NCI-H2196 treated with DMSO at 0.1 percent for 48 hours (cell line): ENCODE measurements around the gene ILDR1.

Experiments
- DNase-seq: peaks from one replicate; lab custom pipeline; 2025; ENCODE audit not compliant: unreplicated experiment; lab: John Stamatoyannopoulos, UW

Gene ILDR1

GRCh38 chr3:122021037-122021436 lies 1.0 kb downstream of the ILDR1 start:
- no peak for DNase-seq

GRCh38 chr3:122019493-122019892 lies 2.6 kb downstream of the ILDR1 start:
- no peak for DNase-seq

- DNase-seq, result no peak
Observed at GRCh38 chr3:122014741-122015140, 7.3 kb downstream of the ILDR1 start.

GRCh38 chr3:122013448-122013925 lies 8.6 kb downstream of the ILDR1 start:
- no peak for DNase-seq

- no peak for DNase-seq
Observed at GRCh38 chr3:122012821-122013220, 9.2 kb downstream of the ILDR1 start.

- no peak for DNase-seq
Observed at GRCh38 chr3:122011396-122011795, 10.7 kb downstream of the ILDR1 start.

- no peak for DNase-seq
Observed at GRCh38 chr3:122010506-122010905, 11.5 kb downstream of the ILDR1 start.

GRCh38 chr3:122008166-122008565 lies 13.9 kb downstream of the ILDR1 start:
- no peak for DNase-seq

GRCh38 chr3:122006267-122006666 lies 15.8 kb downstream of the ILDR1 start:
- DNase-seq, result no peak

GRCh38 chr3:122004991-122005565 lies 17.0 kb downstream of the ILDR1 start:
- DNase-seq, result no peak

- peak; percentile 23 for DNase-seq
Observed at GRCh38 chr3:122004107-122004506, 17.9 kb downstream of the ILDR1 start.

GRCh38 chr3:122003606-122004005 lies 18.4 kb downstream of the ILDR1 start:
- DNase-seq, result no peak

GRCh38 chr3:122003112-122003511 lies 18.9 kb downstream of the ILDR1 start:
- no peak for DNase-seq

- no peak for DNase-seq
Observed at GRCh38 chr3:122002611-122003010, 19.4 kb downstream of the ILDR1 start.

GRCh38 chr3:122001892-122002291 lies 20.2 kb downstream of the ILDR1 start:
- no peak for DNase-seq

GRCh38 chr3:122000936-122001605 lies 21.0 kb downstream of the ILDR1 start:
- DNase-seq, result no peak

- no peak for DNase-seq
Observed at GRCh38 chr3:121999931-122000330, 22.1 kb downstream of the ILDR1 start.

- DNase-seq, result no peak
Observed at GRCh38 chr3:121998611-121999473, 23.2 kb downstream of the ILDR1 start.

GRCh38 chr3:121998030-121998580 lies 23.9 kb downstream of the ILDR1 start:
- DNase-seq, result no peak

GRCh38 chr3:121997372-121997771 lies 24.7 kb downstream of the ILDR1 start:
- DNase-seq, result no peak

GRCh38 chr3:121996441-121996840 lies 25.6 kb downstream of the ILDR1 start:
- DNase-seq, result no peak
